GM12873 (cell line): Measurements from ENCODE around the gene S100PBP.

Experiments used
- TF ChIP-seq, protein P1 (sequence below): IDR thresholded peaks from 2 replicates; pipeline ENCODE4 v1.5.1; 2012; ENCODE audit warnings: low read depth, mild to moderate bottlenecking, moderate library complexity, low read length, control low read depth; ENCODE audit not compliant: insufficient read depth; ENCODE audit errors: missing control alignments

The S100PBP gene

DNA sequence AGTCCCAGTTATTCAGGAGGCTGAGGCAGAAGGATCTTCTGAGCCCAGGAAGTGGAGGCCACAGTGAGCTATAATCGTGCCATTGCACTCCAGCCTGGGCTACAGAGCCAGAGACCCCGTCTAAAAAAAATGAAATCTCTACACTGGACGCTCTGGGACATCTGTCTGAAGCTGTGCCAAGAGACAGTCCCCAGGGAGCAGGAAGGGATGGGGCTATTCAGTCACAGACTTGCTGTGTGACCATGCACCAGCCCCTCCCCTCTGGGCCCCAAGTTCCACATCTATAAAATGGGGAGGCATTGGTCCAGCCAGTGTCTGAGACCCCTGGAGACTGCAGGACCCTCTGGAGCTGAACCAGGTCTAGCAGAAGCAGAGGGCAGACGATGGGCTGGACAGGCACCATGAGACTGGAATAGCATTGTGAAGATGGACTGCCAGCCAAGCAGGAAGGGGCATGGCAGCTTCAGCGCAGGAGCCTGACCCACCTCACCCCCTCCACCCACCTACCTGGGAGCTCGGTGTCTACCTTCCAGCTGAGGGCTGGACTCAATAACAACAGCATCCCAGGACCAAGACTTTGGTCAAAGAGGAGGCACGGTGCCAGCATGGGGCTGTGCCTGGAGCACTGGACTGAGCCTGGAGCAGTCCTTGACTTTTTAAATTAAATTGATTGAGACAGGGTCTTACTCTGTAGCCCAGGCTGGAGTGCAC, 82.3 kb downstream of the S100PBP start:
- TF ChIP-seq, protein P1, sequence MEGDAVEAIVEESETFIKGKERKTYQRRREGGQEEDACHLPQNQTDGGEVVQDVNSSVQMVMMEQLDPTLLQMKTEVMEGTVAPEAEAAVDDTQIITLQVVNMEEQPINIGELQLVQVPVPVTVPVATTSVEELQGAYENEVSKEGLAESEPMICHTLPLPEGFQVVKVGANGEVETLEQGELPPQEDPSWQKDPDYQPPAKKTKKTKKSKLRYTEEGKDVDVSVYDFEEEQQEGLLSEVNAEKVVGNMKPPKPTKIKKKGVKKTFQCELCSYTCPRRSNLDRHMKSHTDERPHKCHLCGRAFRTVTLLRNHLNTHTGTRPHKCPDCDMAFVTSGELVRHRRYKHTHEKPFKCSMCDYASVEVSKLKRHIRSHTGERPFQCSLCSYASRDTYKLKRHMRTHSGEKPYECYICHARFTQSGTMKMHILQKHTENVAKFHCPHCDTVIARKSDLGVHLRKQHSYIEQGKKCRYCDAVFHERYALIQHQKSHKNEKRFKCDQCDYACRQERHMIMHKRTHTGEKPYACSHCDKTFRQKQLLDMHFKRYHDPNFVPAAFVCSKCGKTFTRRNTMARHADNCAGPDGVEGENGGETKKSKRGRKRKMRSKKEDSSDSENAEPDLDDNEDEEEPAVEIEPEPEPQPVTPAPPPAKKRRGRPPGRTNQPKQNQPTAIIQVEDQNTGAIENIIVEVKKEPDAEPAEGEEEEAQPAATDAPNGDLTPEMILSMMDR, result no peak

DNA sequence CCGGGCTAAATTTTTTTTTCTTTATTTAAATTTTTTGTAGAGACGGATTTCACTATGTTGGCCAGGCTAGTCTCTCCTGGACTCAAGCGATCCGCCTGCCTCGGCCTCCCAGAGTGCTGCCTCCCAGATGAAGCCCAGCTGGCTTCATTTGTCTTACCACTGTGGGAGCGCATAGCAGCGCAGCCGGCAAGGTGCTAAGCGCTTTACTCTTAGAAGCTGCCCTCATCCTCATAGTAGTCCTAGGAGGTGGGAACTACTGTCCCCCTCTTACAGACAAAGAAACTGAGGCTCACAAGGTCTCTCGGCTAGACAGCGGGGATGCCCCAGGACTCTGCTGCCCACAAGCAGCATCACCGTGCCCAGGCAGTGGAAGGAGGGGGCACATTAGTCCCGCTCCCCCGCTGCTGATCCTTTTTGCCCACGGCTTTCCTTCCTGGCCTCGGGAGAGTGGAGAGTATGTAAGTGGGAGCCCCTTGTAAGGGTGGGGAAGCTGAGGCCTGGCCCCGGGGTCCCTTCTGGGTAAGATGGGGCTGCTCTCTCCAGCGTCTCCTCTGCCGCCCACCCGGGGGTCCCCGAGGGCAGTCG, 83.0 kb downstream of the S100PBP start:
- TF ChIP-seq, protein P1, result no peak

DNA sequence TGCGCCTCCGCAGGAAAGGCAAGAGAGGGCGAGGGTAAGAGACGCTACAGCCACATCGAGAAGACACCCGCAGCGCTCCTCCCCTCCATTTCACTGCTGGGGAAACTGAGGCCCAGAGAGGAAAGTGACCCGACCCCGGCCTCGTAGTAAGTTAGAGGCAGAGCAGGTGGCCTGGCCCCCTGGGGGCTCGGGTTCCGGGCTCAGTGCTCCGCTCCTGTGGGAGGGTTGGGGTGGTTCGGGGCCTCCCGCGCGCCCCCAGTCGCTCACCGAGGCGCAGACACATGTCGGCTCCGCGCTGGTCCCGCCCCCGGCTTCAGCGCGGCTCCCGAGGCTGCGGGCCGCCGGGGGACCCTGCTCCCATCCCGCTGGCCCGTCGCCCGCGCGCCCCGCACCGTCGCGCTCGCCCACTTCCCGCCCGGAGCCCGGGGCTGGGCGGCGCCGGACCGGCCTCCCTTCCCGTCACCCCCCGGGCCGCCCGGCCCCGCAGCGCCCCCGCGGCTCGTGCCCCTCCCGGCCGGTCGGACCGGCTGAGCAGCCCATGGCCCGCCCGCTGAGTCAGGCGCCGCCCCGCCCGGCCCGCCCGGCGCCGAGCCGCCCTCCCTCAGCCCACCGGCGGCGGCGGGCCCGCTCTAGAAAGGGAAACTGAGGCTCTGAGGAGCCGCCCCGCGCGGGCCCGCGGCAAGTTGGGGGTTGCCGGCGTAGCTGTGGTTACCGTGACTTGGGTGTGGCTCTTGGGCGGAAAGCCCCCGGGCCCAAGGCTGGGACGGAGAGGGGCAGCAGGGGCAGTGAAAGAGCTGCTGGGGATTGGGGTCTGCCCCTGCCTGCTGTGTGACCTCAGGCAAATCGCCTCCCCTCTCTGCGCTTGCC, 83.7 kb downstream of the S100PBP start, which contains the start of gene TMEM54:
TMEM54 (minus strand) TSS at position 434 of the 867 bp plus-strand sequence; CDS start at position 283, 151 bp downstream.
- TF ChIP-seq, protein P1, result no peak

DNA sequence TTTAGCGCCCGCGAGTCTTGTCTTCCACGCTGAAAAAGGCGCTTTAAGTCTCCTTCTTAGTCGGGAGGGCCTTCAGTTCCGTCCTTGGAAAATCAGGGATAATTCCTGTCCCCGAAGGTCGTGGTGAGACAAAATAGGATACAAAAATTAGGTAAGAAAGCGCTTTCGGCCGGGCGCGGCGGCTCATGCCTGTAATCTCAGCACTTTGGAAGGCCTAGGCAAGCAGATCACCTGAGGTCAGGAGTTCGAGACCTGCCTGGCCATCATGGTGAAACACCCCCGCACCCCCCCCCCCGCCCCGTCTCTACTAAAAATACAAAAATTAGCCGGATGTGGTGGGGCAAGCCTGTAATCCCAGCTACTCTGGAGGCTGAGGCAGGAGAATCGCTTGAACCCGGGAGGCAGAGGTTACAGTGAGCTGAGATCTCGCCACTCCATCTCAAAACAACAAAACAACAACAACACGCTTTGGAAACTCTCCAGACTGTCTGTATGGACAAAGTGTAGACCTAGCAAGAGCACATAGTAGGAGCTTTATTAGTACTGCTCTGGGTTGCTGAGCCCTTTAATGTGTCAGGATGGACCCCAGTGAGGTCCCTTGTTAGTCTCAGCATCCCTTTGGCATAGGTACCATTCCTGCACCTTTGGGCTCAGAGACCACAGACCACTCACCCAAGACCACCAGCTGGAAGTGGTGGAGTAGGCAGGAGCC, 84.5 kb downstream of the S100PBP start:
- TF ChIP-seq, protein P1, result no peak

DNA sequence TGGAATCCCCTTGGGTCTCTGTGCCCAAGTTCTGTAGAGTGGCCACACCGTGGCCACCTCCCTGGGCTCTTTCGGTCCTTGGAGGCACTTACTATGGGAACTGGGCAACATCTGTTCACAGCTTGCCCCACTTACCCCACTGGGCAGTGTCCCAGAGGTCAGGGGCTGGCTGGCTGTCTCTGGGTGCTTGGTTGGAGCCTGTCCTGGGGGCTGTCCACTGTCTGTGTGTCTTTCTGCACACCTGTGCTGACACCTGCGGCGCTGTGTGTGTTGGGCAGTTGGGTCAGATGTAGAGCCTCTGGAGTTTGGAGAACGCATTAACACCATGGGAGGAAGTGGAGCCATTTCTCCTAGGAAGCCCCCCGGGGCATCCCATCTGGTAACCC, 85.1 kb downstream of the S100PBP start:
- TF ChIP-seq, protein P1, result no peak

DNA sequence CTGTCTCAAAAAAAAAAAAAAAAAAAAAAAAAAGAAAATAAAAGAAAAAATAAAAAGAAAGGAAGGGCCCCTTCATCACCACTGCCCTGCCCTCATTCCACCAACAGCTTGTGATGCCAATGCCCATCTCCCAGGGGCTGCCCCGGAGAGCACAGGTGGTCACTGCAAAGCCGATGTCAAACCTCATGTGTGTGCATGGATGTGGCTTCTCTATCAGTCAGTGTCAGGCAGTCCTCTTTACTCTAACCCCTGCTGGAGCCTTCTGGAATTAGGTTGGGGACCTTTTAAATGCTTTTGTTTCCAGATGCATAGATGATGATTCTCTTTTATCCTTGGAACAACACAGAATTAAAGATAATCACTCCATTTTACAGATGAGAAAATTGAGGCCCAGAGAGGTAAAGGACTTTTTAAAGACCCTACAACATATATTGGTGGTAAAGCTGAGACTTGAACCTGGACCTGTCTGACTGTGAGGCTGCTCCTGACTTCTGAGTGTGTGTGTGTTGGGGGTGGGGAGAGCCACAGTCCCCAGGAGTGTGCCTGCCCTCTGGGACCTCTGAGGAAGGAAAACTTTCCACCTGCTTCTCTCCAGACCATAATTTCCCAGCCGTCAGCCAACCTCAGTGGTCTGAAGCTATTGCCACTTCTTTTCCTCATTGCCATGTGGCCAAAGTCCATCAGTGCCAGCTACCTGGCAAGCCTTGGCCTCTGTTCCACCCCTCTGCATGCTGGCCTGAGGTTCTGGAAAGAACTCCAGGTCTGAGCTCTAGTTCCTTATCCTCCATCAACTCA, 86.7 kb downstream of the S100PBP start:
- TF ChIP-seq, protein P1, result no peak
